Activated CD4-positive, CD25-positive, alpha-beta regulatory T cell treated with anti-CD3 and anti-CD28 coated beads, Interleukin-2, amount 50 U/mL, for 24 hours (primary cell): ENCODE data around the gene CLTCL1.
"Not testable (repeated sequence)": the region's sequence is repeated elsewhere in the genome, so short reads cannot be mapped to it uniquely, and the experiment has no call there.

Experiments
- ATAC-seq, 2 donors: fragments of 150-1000 bp; cut with Tn5 transposase; one replicate each; pipeline ENCODE4 v1.10.0; 2021; ENCODE audit warnings: mild to moderate bottlenecking in 1 of 2, moderate library complexity in 1 of 2

CLTCL1 gene

GRCh38 chr22:19216579-19216978, 74.9 kb downstream of the CLTCL1 start:
- no peak for ATAC-seq

GRCh38 chr22:19215360-19215759, 76.2 kb downstream of the CLTCL1 start:
- ATAC-seq = no peak

- ATAC-seq = no peak
Measured at GRCh38 chr22:19214078-19214473, 77.4 kb downstream of the CLTCL1 start.

- ATAC-seq = no peak
Measured at GRCh38 chr22:19213442-19214077, 78.0 kb downstream of the CLTCL1 start.

GRCh38 chr22:19213001-19213400, 78.5 kb downstream of the CLTCL1 start:
- no peak for ATAC-seq

DNA sequence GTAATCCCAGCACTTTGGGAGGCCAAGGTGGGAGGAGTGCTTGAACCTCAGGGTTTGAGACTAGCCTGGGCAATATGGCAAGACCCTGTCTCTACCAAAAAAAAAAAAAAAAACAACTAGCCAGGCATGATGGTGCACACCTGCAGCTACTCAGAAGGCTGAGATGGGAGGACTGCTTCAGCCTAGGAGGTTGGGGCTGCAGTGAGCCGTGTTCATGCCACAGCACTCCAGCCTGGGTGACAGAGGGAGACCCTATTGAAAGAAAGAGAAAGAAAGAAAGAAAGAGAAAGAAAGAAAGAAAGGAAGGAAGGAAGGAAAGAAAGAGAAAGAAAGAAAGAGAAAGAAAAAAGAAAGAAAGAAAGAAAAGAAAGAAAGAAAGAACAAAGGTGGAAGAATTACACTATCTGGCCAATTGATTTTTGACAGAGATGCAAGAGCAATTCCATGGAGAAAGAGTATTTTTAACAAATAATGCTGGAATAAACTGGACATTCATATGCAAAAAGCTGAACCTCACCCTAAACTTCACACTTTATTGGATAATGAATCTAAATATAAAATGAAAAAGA, 79.1 kb downstream of the CLTCL1 start:
- ATAC-seq = no peak

DNA sequence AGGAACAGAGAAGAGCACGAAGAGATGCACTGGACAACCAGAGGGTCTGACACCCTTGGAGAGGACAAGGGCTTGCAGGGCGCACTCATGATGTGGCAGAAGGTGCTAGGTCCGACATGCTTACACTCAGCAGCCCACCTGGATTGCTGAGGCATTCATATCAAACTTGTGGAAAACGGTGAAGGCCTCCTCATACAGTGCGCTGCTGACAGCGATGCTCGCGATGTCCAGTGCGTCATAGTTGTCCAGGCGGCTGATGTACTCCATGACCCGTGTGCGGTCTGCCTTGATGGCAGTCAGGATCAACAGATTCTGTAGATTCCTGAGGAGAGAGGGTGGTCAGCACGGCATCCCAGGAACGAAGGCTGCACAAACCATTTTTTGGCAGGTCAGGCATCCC, 81.3 kb downstream of the CLTCL1 start:
- no peak for ATAC-seq

- ATAC-seq = no peak
Measured at GRCh38 chr22:19208287-19208847, 83.2 kb downstream of the CLTCL1 start.

DNA sequence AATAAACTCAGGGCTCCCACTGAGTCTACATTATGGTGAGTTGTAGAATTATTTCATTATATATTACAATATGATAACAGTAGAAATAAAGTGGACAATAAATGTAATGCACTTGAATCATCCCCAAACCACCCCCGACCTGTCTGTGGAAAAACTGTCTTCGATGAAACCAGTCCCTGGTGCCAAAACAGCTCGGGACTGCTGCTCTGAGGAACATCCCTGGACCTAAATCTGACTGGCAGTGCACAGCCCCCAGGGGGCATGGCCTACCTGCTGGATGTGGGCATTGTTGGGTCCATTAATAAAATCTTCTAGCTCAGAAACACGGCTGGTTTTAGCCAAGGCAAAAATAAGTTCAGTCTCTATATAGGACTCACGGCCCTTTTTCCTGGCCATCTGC, 83.6 kb downstream of the CLTCL1 start:
- no peak for ATAC-seq

DNA sequence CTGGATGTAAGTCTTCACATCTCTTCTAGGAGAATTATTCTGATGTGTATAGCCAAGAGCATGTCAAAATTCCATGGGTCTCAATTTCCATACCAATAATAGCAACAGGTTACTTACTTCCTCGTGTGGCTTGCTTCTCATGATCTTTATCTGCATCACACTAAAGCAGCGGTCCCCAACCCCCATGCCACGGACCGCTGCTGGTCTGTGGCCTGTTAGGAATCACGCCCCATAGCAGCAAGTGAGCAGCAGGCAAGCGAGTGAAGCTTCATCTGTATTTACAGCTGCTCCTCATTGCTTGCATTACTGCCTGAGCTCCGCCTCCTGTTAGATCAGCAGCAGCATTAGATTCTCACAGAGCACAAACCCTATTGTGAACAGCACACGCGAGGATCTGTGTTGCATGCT, 84.1 kb downstream of the CLTCL1 start:
- ATAC-seq = no peak

DNA sequence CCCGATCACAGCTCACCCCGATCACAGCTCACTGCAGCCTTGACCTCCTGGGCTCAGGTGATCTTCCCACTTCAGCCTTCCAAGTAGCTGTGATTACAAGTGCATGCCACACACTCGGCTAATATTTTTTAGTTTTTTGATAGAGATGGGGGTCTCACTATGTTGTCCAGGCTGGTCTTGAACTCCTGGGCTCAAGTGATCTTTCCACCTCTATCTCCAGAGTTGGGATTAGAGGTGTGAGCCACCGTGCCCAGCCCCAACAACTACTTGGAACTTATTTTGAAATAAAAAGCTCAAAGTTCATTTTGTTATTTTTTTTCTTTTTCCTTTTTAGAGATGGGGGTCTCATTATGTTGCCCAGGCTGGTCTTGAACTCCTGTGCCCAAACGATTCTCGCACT, 85.2 kb downstream of the CLTCL1 start:
- ATAC-seq = no peak

DNA sequence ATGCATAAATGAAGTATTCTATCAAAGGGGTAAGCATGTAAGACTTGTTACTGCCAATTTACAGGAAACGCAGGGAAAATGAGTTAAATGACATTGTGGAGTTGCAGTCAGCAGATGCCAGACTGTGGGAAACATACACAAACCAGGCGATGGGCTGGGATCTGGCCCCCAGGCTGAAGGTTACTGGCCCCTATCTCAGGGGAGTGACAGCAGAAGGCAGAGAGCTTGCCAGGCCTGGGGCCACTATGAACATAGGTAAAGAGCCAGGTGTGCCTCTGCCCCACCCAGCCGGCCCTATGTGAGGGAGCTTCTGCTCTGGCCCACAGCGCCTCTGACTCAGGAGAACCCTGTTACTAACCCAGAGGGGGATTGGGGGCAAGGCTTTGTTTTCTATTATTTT, 86.9 kb downstream of the CLTCL1 start:
- no peak for ATAC-seq

DNA sequence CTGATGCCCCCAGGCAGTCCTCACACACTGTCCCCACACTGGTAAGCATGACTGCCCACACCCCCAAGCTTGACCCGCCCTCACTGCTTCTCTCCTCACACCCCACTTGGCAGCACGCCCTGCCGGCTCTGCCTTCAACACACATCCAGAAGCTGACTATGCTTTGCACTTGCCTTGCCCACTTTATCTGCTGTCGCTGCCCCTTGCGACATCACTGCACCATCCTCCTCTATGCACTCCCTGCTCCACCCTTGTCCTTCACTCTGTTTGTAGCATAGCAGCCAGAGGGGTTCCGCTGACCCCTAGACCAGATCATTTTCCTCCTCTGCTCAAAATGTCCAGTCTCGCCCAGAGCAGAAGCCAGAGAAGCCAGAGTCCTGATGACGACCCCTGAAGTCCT, 87.7 kb downstream of the CLTCL1 start:
- no peak for ATAC-seq

- not testable (repeated sequence) for ATAC-seq
Measured at GRCh38 chr22:19202799-19203186, 88.7 kb downstream of the CLTCL1 start.

DNA sequence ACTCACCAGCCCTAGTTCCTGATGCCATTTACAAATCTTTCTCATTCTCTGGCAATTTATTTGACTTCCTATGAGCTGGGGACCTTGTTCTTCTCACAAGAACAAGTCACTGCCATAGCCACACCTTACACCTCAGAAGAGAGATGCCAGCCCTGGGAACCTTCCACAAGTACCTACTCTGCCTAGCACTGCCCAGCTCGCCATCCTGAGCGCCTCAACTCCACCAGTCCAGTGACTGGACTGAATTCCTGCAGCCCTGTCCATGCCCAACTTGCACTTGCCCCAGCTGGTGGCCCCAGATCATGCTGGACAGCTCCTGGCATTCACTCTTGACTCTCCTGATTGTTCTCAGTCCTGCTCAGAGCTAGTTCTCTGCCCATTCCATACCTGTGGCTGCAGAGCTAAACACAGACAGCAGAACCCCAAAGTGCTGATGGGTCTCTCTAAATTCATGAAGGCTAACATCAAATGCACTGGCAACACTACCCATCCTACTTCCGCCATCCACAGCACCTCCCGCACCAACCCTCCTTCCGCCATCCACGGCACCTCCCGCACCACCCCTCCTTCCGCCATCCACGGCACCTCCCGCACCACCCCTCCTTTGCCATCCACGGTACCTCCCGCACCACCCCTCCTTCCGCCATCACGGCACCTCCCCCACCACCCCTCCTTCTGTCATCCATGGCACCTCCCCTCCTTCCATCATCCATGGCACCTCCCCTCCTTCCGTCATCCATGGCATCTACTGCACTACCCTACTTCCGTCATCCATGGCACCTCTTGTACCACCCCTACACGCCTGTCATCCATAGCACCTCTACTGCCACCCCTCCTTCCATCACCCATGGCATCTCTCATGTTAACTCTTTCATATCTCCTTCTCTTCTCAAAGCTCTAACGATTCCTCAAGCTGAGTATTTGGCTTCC, 89.4 kb downstream of the CLTCL1 start:
- ATAC-seq = no peak

- ATAC-seq = no peak
Measured at GRCh38 chr22:19201130-19201868, 90.2 kb downstream of the CLTCL1 start.

- no peak for ATAC-seq
Measured at GRCh38 chr22:19199479-19199878, 92.0 kb downstream of the CLTCL1 start.

- ATAC-seq = no peak
Measured at GRCh38 chr22:19197997-19198865, 93.3 kb downstream of the CLTCL1 start.

GRCh38 chr22:19196841-19197612, 94.5 kb downstream of the CLTCL1 start:
- no peak for ATAC-seq

DNA sequence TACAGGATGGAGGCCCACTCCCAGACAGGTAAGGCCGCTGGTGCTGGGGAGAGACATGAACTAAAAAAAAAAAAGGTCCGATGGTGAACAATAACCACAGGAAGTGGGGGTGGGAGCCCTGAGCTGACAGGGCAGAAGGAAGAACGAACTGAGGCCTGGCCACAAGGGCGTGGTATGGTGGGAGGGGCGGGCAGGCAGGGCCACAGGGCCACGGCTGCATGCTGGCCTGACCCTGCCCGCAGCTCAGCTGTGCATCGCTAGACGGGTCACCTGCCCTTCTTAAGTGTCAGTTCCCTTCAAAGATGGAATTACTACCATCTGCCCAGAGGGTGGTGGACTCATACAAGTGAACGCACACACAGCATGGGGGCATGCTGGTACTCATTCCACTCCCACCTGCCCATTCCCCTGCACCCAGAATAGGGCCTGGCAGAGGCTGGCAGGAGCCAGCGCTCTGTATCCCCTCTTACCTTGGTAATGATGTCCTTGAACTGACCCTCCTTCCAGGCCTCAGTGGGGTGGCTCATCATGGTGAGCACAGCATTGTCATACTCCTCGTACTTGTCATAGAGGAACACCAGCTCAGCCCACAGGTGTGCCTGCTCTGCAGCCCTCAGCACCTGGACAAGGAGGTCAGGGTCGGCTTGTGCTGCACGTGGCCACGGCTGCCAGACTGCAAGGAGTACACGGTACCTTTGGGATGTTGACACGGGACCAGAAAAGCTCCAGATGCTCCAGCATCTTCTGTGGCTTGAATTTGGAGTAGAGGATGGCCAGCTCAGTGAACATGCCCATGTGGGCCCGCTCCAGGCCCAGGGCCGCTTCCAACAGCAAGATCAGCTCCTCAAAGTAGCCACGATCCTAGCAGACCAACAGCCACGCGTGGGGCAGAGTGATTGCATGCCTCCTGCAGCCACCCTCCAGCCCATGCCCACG, 95.5 kb downstream of the CLTCL1 start:
- peak; percentile 32 to 49 for ATAC-seq
